Panc1 (cell line): ENCODE measurements around the gene C1QTNF12. TPM values are rescaled to one million over a fixed set of nuclear protein-coding genes. Genes with fewer than 3 reads are reported as not detected.

ENCODE experiments used
- ATAC-seq: fragments of 200-7000 bp; cut with Tn5 transposase; 2 replicates; pipeline ENCODE4 v1.9.1; 2020; ENCODE audit warnings: mild to moderate bottlenecking, moderate library complexity
- BruUV-seq: library from RNA; stranded (reverse); fragments of 400-500 nt; replicated peaks from 2 replicates; lab custom pipeline; 2021; lab: Mats Ljungman, UMichigan
- CTCF ChIA-PET: fragments of 300-600 bp; sonication (Branson Sonifier 250); formaldehyde crosslinking; loops from one replicate; lab custom pipeline; 2022; ENCODE audit warnings: antibody characterized with exemption; lab: Charles Lee
- POLR2A ChIA-PET: fragments of 300-600 bp; sonication (Branson Sonifier 250); formaldehyde crosslinking; loops from one replicate; lab custom pipeline; 2022; ENCODE audit warnings: antibody characterized with exemption; lab: Charles Lee
- DNase-seq: peaks from one replicate; pipeline ENCODE4 v3.0.0-alpha.2; 2010; ENCODE audit warnings: low read depth, low spot score
- H3K27ac ChIP-seq: 2 replicates; pipeline ENCODE4 v1.5.1; 2011; ENCODE audit warnings: mild to moderate bottlenecking, low read length, inconsistent platforms
- H3K27me3 ChIP-seq: fragments of 200-500 bp; sonication (Bioruptor generic); 2 replicates; pipeline ENCODE4 v1.6.0; 2014; ENCODE audit warnings: low read length, inconsistent platforms; ENCODE audit not compliant: control insufficient read depth, insufficient read depth
- H3K36me3 ChIP-seq: fragments of 200-500 bp; sonication (Bioruptor generic); 2 replicates; pipeline ENCODE4 v1.5.1; 2014; ENCODE audit warnings: inconsistent platforms, mild to moderate bottlenecking, low read length, moderate library complexity; ENCODE audit not compliant: control insufficient read depth, insufficient read depth
- H3K4me1 ChIP-seq: 2 replicates; pipeline ENCODE4 v1.5.1; 2011; ENCODE audit warnings: inconsistent platforms, mild to moderate bottlenecking, low read length, moderate library complexity; ENCODE audit not compliant: control insufficient read depth, insufficient read depth
- H3K4me3 ChIP-seq, 2 experiments: 2 replicates each; pipeline ENCODE4 v1.5.1; 2011 to 2012; ENCODE audit warnings: low read depth in 2 of 2, low read length in 2 of 2, mild to moderate bottlenecking in 2 of 2, inconsistent platforms in 1 of 2, moderate library complexity in 1 of 2
- H3K9me3 ChIP-seq: fragments of 200-500 bp; sonication (Bioruptor generic); 2 replicates; pipeline ENCODE4 v1.5.1; 2014; ENCODE audit warnings: low read depth, mild to moderate bottlenecking, inconsistent platforms, low read length, moderate library complexity; ENCODE audit not compliant: control insufficient read depth, insufficient read depth
- CTCF ChIP-seq: fragments of 450-650 bp; IDR thresholded peaks from 2 replicates; pipeline ENCODE4 v1.5.1; 2017; ENCODE audit warnings: mild to moderate bottlenecking
- POLR2AphosphoS5 ChIP-seq: IDR thresholded peaks from 2 replicates; pipeline ENCODE4 v1.6.1; 2012; ENCODE audit warnings: mild to moderate bottlenecking, low read depth, low read length, moderate library complexity
- REST ChIP-seq, 2 experiments: IDR thresholded peaks; 2 replicates each; pipeline ENCODE4 v1.6.1; 2011 to 2012; ENCODE audit warnings: low read depth in 2 of 2, control low read depth in 1 of 2, low read length in 1 of 2, mild to moderate bottlenecking in 1 of 2, moderate library complexity in 1 of 2; ENCODE audit not compliant: insufficient read depth in 1 of 2
- SIN3A ChIP-seq: IDR thresholded peaks from 2 replicates; pipeline ENCODE4 v1.6.1; 2012; ENCODE audit warnings: low read depth, mild to moderate bottlenecking, low read length, moderate library complexity, borderline replicate concordance; ENCODE audit not compliant: insufficient read depth
- TCF7L2 ChIP-seq: IDR thresholded peaks from 2 replicates; pipeline ENCODE4 v1.6.1; 2011; ENCODE audit warnings: mild to moderate bottlenecking, low read depth, low read length, inconsistent platforms
- in situ Hi-C: cut with HindIII; loops from 2 replicates; pipeline ENCODE4 v1.10.0; 2016; ENCODE audit warnings: low sequenced_read_pairs, low pct_unique_long_range_greater_than_20kb
- intact Hi-C: fragments of 100-400 bp; cut with micrococcal nuclease; formaldehyde crosslinking; loops from one replicate; pipeline ENCODE4 v1.10.0; 2022; ENCODE audit not compliant: unreplicated experiment
- total RNA-seq: library from RNA; stranded (reverse); gene quantifications from one replicate; pipeline ENCODE4 v1.2.1, GENCODE V29; 2021; ENCODE audit not compliant: unreplicated experiment

The C1QTNF12 gene
- total RNA-seq, 1 experiment from 2014 or later: 41.4 TPM

- in situ Hi-C loops: no loop called here
- Histone ChIP-seq H3K4me3 (no peak overlapping the region), H3K36me3 (no peaks in the 10 kb centered on the region), H3K4me1 (peaks cover 12% of the 10 kb centered on the region), H3K27me3 (no peaks in the 10 kb centered on the region), H3K9me3 (no peaks in the 10 kb centered on the region), H3K27ac (no peak overlapping the region)
- ChIA-PET CTCF (interaction anchor here (0.6 to 1.1 kb wide), 8 partner anchors 9 to 369 kb away, joined by 3 to 11 read pairs (median 6); partner anchors contain the start of gene ISG15), POLR2A (no interaction called here)
- TF ChIP-seq CTCF: peak; percentile 87
- TF ChIP-seq TCF7L2: no peak
- ATAC-seq (peak; percentile 86), DNase-seq (no peak)
- intact Hi-C loops: no loop called here
- BruUV-seq: no TSS peak
Observed at GRCh38 chr1:1291548-1292441, 45.3 kb upstream of the C1QTNF12 start.

- no TSS peak for BruUV-seq
- intact Hi-C loops: no loop called here
- peaks cover 12% of the 10 kb centered on the region for H3K4me1 ChIP-seq
- DNase-seq (no peak), ATAC-seq (peak; percentile 41)
- in situ Hi-C loops: no loop called here
- H3K4me3 ChIP-seq: no peak overlapping the region
- no peaks in the 10 kb centered on the region for H3K27me3 ChIP-seq
- TF ChIP-seq SIN3A: no peak
- no peak for TF ChIP-seq POLR2AphosphoS5
- TF ChIP-seq CTCF: no peak
- no peak for TF ChIP-seq REST (IDR thresholded peaks at IDR 0.05; ENCODE audit: insufficient read depth in 1 of 2, low read depth in 2 of 2, low read length in 1 of 2)
- TF ChIP-seq TCF7L2: no peak
- ChIA-PET CTCF (interaction anchor here (0.6 to 1.1 kb wide), 10 partner anchors 9 to 368 kb away, joined by 3 to 11 read pairs (median 6); partner anchors contain the start of gene ISG15), POLR2A (no interaction called here)
- no peaks in the 10 kb centered on the region for H3K36me3 ChIP-seq
- H3K27ac ChIP-seq: no peak overlapping the region
- no peaks in the 10 kb centered on the region for H3K9me3 ChIP-seq
Observed at GRCh38 chr1:1291023-1291528, 44.6 kb upstream of the C1QTNF12 start.
